ENCODE results near the gene HIF3A.

DNA sequence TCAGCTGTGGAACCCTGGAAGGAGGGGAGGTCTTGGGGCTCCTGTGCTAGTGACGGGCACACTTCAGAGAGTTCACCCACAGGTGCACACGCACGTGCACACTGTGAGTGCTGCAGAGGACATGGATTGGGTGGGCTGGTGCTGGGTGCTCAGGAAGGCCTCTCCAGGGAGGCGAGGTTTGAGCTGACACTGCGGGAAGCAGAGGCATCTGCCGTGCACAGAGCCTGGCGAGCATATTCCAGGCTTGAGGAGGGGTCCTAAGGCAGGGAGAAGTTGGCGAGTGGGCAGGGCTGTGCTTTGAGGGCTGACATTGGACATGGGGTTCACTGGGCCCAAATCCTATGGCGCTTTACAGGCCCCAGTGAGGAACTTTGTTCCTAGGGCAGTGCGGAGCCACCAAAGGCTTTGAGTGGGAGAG lies 90.9 kb downstream of the HIF3A start:
- TF ChIP-seq, protein P1, sequence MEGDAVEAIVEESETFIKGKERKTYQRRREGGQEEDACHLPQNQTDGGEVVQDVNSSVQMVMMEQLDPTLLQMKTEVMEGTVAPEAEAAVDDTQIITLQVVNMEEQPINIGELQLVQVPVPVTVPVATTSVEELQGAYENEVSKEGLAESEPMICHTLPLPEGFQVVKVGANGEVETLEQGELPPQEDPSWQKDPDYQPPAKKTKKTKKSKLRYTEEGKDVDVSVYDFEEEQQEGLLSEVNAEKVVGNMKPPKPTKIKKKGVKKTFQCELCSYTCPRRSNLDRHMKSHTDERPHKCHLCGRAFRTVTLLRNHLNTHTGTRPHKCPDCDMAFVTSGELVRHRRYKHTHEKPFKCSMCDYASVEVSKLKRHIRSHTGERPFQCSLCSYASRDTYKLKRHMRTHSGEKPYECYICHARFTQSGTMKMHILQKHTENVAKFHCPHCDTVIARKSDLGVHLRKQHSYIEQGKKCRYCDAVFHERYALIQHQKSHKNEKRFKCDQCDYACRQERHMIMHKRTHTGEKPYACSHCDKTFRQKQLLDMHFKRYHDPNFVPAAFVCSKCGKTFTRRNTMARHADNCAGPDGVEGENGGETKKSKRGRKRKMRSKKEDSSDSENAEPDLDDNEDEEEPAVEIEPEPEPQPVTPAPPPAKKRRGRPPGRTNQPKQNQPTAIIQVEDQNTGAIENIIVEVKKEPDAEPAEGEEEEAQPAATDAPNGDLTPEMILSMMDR (IDR thresholded peaks at IDR 0.05), result no peak
- TF ChIP-seq POLR2A (IDR thresholded peaks at IDR 0.05), result no peak
